Fibroblast of skin of right biceps (primary cell): ENCODE results near the gene ANXA6.
"Not testable (repeated sequence)": the region's sequence is repeated elsewhere in the genome, so short reads cannot be mapped to it uniquely, and the experiment has no call there.

Source experiments
- DNase-seq: peaks from one replicate; pipeline ENCODE4 v3.0.0-alpha.2; 2013

Gene ANXA6

GRCh38 chr5:151157426-151158286, at the start of gene ANXA6:
Gene ANXA6 (minus strand): TSS chr5:151157779. CDS start chr5:151147901, 9,878 bp downstream.
- peak; percentile 84 for DNase-seq

- DNase-seq, result no peak
Observed at GRCh38 chr5:151205411-151205810, 47.8 kb upstream of the ANXA6 start.

DNA sequence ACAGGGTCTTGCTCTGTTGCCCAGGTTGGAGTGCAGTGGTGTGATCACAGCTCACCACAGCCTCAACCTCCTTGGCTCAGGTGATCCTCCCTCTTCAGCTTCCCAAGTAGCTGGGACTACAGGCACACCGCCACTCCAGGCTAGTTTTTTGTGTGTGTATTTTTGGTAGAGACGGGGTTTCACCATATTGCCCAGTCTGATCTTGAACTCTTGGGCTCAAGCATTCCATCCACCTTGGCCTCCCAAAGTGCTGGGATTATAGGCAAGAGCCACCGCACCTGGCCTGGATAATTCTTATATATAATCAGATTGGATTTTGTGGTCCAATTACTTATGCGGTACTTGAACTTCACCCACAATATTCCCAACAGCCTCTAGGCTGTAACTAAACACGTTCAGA, 46.5 kb upstream of the ANXA6 start:
- DNase-seq, result no peak

DNA sequence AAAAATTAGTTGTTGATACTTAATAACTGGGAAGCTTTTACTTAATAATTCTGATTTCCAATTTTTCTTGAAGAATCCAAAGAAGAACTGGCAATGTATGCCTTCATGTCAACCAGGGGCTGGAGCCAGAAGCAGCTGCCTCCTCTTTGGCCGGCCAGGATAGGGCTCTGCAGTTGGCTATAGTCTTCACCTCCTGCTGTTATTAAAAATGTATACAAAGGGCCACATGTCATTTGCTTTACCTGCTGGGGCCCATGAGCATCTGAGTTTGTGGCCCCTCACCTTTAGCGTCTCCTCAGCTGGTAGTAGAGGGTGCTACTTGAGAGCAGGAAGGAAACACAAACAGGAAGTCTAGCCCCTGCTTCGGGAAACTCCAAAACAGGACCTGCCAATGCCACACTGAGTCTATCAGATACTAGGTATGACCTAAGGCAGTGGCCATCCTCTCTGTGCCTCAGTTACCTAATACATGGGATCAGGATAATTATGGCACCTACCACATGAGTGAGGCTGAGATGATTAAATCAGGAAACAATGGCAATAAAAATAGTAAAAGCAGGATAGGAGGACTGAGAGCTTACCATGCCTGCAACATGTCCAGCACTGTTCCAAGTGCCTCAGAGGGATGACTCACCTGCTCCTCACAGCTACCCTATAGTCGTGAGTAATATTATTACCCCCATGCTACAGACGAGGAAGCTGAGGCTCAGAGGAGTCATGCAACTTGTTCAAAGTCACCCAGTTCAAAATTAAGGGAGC, 45.0 kb upstream of the ANXA6 start:
- peak; percentile 79 for DNase-seq

- no peak for DNase-seq
Observed at GRCh38 chr5:151200913-151201595, 43.5 kb upstream of the ANXA6 start.

GRCh38 chr5:151199581-151200185, 42.1 kb upstream of the ANXA6 start:
- no peak for DNase-seq

- no peak for DNase-seq
Observed at GRCh38 chr5:151198861-151199260, 41.3 kb upstream of the ANXA6 start.

DNA sequence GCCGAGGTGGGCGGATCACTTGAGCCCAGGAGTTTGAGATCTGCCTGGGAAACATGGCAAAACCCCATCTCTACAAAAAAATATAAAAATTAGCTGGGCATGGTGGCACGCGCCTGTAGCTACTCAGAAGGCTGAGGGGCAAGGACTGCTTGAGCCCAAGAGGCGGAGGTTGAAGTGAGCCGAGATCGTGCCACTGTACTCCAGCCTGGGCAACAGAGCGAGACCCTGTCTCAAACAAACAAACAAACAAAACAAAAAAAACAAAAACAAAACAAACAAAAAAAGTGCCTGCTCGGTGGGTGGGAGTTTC, 39.7 kb upstream of the ANXA6 start:
- not testable (repeated sequence) for DNase-seq

DNA sequence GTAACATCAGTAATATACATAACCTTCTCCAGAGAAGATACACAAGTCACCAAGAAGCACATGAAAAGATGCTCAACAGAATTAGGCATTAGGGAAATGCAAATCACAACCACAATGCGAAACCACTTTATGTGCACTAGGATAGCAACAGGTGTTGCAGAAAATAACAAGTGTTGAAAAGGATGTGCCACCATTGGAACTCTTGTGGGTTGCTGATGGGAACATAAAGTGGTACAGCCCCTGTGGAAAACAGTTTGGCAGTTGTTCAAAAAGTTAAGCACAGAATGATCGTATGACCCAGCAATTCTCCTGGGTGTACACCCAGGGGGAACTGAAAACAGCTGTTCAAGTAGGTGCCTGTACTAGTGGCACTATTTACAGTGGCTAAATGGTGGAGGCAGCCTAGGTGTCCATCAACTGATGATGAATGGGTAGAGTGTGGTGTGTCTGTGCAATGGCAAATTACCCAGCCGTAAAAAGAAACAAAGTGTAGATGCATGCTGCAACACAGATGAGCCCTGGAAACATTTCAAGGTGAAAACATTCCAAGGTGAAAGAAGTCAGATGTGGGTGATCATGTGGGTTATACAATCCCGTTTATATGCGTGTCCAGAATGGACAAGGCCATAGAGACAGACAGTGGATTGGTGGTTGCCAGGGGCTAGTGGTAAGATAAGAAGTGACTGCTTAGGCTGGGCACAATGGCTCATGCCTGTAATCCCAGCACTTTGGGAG, 39.1 kb upstream of the ANXA6 start:
- DNase-seq, result no peak

DNA sequence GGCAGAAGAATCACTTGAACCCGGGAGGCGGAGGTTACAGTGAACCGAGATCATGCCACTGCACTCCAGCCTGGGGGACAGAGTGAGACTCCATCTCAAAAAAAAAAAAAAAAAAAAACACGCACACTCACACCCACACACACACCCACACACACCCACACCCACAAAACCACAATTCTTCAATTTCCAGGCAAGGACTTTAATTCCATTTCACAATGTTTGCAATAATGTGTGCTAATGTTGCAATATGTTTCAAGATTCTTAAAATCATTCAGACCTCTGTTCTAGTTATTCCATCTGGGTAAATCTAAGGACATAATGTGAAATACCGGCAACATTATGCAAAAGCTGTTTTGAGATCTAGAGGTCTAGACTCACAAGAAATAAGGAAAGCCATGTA, 38.0 kb upstream of the ANXA6 start:
- peak; percentile 7 for DNase-seq

DNA sequence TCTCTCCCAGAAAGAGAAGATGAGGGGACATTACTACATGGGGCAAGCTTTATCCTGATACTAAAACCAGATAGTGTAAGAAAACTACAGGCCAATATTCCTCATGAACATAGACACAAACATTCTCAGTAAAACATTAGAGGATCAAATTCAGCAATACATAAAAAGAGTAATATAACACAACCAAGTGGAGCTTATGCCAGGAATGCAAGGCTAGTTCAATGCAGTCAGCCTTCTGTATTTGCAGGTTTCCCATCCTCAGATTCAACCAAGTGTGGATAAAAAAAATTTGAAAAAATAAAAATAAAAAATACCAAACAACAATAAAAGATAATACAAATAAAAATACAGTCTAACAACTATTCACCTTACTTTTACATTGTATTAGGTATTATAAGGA, 35.0 kb upstream of the ANXA6 start:
- no peak for DNase-seq

GRCh38 chr5:151191661-151192060, 34.1 kb upstream of the ANXA6 start:
- no peak for DNase-seq

- DNase-seq, result no peak
Observed at GRCh38 chr5:151189151-151189550, 31.6 kb upstream of the ANXA6 start.

DNA sequence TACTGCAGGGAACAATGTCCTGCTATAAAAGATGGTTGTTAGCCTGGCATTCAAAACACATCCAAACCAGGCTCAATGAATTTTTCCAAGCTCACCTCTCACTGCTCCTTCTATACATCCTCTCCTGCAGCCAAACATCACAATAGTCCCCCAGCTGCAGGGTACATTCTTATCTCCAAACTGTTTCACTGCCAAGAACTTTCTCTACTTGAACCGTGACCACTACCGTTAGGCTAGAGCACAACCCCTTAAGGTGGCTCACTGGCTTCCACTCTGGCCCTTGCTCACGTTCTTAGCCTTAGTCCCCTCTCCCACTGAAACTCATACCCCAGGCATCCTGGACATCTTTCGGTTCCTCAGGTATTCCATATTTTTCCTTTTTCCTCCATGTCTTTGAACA, 29.0 kb upstream of the ANXA6 start:
- no peak for DNase-seq

DNA sequence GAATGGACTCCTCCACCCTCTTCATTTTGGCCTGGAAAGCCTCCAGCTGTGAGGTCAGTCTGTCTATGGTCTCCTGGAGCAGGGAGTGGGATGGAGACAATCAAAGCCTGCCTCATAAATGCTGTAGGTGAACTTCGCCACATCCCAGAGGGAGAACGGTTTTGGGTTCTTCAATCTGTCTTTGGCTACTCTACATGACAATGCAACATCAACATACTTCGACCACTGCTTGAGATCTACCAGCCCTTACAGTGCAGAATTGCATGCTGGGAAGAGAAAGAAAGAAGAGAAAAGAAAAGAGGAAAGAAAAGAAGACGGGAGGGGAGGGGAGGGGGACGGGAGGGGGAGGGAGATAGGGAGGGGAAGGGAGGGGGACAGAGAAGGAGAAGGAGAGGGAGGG, 28.5 kb upstream of the ANXA6 start:
- no peak for DNase-seq

GRCh38 chr5:151184316-151185042, 26.9 kb upstream of the ANXA6 start:
- no peak for DNase-seq

DNA sequence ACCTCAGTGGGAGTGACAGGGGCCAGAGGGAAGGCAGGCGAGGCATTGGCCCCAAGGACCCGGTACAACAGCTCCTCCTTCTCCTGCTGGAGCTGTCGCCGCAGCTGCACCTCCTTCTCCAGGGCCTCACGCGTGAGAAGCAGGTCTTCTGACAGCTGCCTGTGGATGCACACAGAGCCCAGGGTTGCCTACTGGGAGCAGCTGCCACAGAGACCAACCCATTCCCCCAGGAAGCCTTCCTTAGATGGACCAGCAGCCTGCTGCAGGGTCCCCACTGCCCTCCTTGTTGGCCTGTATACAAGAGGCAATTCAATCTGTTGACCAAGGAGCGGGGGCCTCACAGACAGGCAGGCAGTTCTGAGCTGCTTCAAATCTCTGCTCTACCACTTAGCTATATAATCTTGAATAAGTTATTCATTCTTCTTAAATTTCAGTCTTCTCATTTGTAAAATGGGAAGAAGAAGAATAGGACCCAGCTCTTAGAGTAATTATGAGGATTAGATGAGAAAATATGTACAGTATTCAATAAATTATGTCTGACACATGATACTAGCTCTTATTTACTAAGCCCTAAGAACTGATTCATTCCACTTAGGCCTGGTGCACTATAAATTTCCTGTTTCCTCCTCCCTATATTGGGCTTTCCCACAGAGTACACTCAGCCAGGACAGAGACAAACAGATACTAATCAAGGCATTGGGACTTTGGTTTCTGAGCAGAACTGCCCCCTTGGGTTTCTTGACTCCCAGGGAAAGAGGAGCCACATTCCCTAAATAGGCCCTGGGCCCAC, 26.1 kb upstream of the ANXA6 start:
- DNase-seq, result peak; percentile 23

DNA sequence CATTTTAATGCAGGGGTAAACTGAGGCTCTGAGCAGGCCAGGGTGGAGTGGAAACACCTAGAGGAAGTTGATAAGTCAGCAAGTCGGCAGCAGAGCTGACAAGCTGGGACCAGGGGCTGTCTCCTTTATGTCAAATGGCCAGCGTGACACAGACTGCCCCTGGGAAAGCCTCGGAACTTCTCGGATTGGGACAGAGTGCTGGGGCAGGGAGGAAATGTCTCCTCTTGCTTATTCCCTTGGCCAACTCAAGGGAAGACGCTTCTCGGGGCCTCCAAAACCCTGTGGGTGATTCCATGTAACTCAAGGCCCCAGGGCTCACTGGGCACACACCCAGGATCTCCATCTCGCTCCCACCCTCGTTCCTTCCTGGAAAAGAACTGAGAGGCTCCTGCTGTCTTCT, 25.4 kb upstream of the ANXA6 start:
- DNase-seq, result no peak

GRCh38 chr5:151182524-151182900, 24.9 kb upstream of the ANXA6 start:
- DNase-seq, result no peak

GRCh38 chr5:151181818-151182523, 24.4 kb upstream of the ANXA6 start:
- DNase-seq, result no peak
